RPMI7951 (cell line): ENCODE results near the gene NME3. TPM values are rescaled to one million over a fixed set of nuclear protein-coding genes. Genes with fewer than 3 reads are reported as not detected.

Experiments used
- DNase-seq: peaks from one replicate; pipeline ENCODE4 v3.0.0-alpha.2; 2012; ENCODE audit warnings: low read depth
- total RNA-seq: library from RNA; depleted of rRNA; stranded (reverse); fragments of >200 nt; shearing (Covaris generic); gene quantifications from 2 replicates; pipeline ENCODE4 v1.2.3, GENCODE V29; 2014

The NME3 gene
- total RNA-seq, 1 experiment from 2014 or later: 50.2 TPM

DNA sequence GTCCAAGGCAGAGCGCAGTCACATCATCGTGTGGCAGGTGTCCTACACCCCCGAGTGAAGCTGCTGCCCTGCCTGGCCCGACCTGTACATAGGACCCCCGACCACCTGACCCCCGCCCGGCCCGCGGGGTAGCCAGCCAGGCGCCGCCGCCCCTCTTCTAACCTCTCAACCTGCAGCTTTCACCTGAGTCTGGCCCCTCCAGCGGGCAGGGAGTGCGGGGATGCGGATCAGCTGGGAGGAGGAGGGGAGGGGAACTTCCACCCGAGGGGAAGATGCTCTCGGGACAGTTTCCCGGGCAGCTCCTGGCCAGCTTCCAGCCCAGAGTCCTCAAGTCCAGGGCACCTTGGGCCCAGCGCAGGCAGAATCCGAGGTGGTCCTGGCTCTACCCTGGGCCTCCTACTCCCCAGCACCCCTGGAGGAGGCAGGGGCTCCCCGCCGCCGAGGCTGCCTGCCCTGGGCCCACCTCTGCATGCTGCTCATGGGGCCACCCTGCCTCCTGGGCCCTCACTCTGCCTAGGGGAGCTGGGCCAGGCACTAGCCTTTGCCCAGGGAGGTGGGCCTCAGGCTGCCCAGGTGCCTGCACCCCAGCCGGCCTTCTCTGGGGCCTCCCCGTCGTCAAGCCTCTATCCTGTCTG, 2.5 kb downstream of the NME3 start:
- DNase-seq: no peak

DNA sequence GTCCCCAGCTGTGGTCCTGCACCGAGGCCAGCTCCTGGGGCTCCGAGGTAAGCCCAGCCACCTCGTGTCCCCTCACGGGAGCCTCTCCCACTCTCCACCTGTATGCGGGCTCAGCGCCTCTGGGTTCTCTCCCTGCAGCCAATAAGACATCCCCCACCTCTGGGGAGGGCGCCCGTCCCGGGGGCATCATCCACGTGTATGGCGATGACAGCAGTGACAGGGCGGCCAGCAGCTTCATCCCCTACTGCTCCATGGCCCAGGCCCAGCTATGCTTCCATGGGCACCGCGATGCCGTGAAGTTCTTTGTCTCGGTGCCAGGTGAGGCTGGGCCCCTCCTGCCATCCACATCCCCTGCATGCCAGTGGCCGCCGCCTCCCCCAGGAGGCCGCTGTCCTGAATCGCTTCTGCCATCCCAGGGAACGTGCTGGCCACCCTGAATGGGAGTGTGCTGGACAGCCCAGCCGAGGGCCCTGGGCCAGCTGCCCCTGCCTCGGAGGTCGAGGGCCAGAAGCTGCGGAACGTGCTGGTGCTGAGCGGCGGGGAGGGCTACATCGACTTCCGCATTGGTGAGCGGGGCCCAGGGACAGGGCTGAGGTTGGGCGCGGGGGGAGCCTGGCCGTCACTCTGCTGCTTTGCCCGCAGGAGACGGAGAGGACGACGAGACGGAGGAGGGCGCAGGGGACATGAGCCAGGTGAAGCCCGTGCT, 3.1 kb downstream of the NME3 start:
- no peak for DNase-seq

DNA sequence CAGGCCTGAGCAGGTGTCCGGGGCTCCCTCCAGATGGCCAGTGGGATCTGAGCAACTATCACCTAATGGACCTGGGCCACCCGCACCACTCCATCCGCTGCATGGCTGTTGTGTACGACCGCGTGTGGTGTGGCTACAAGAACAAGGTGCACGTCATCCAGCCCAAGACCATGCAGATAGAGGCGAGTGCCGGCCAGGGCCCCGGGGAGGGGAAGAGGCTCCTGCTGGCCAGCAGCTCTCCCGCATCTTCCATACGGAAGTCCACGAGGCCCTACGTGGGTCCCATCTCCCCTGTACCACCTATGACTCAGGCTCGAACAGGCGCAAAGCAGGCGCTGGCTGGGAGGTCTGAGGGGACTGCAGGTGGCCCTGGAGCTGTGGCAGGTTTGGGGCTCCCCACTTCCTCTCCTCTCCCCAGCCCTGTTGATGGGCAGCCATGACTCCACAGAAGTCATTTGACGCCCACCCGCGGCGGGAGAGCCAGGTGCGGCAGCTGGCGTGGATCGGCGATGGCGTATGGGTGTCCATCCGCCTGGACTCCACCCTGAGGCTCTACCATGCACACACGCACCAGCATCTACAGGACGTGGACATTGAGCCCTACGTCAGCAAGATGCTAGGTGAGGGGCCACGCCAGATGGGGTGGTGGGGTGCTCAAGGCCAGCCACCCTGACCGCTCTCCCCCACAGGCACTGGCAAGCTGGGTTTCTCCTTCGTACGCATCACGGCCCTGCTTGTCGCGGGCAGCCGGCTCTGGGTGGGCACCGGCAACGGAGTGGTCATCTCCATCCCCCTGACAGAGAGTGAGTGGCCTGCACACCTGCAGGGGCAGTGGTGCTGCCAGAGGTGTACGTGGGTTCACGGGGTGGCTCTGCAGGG, 4.0 kb downstream of the NME3 start:
- DNase-seq: no peak

DNA sequence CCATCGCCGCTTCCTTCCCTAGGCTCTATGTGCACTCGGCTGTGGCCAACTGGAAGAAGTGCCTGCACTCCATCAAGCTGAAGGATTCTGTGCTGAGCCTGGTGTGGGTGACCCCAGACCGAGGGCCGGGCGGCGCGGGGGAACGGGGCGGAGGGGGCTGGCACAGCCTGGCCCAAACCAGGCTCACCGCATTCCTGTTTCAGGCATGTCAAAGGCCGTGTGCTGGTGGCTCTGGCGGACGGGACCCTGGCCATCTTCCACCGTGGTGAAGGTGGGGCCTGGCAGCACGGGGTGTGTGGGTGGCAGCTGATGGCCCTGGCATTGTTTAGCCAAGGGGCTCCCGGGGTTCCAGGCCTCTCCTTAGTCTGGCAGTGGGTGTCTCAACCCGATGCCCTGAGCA, 4.6 kb downstream of the NME3 start:
- DNase-seq: no peak

DNA sequence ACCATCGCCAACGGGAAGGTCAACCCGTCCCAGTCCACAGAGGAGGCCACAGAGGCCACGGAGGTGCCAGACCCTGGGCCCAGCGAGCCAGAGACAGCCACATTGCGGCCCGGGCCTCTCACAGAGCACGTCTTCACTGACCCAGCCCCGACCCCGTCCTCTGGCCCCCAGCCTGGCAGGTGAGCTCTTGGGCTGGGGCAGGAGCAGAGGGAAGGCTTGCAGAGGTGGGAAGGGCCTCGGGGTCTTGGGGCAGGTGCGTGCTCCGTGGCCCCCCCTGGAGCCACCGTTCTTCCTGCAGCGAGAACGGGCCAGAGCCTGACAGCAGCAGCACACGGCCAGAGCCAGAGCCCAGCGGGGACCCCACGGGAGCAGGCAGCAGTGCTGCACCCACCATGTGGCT, 5.1 kb downstream of the NME3 start:
- no peak for DNase-seq

DNA sequence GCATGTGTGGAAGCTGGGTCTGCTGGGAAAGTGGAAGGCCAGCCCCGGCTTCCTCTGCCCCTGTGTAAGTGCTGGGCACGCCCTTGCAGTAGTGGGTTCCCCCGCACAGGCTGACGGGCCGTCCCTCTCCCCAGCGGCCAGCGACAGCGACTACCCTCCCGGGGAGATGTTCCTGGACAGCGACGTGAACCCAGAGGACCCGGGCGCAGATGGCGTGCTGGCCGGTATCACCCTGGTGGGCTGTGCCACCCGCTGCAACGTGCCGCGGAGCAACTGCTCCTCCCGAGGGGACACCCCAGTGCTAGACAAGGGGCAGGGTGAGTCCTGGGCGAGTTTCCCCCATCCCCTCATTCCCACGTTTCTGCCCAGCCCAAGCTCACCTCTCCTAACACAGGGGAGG, 5.5 kb downstream of the NME3 start:
- no peak for DNase-seq

DNA sequence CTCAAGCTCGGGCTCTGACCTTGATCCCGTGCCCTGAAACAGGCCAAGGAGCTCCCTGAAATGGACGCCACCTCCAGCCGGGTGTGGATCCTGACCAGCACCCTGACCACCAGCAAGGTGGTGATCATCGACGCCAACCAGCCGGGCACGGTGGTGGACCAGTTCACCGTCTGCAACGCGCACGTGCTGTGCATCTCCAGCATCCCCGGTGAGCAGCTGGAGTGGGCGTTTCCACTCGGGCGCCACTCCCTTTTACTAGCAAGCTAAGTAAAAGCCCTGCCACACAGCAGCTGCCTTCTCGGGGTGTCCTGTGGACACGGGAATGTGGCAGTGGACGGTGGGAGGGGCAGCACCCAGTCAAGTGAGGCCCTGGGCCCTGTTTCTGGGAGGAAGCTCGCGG, 6.4 kb downstream of the NME3 start:
- no peak for DNase-seq

DNA sequence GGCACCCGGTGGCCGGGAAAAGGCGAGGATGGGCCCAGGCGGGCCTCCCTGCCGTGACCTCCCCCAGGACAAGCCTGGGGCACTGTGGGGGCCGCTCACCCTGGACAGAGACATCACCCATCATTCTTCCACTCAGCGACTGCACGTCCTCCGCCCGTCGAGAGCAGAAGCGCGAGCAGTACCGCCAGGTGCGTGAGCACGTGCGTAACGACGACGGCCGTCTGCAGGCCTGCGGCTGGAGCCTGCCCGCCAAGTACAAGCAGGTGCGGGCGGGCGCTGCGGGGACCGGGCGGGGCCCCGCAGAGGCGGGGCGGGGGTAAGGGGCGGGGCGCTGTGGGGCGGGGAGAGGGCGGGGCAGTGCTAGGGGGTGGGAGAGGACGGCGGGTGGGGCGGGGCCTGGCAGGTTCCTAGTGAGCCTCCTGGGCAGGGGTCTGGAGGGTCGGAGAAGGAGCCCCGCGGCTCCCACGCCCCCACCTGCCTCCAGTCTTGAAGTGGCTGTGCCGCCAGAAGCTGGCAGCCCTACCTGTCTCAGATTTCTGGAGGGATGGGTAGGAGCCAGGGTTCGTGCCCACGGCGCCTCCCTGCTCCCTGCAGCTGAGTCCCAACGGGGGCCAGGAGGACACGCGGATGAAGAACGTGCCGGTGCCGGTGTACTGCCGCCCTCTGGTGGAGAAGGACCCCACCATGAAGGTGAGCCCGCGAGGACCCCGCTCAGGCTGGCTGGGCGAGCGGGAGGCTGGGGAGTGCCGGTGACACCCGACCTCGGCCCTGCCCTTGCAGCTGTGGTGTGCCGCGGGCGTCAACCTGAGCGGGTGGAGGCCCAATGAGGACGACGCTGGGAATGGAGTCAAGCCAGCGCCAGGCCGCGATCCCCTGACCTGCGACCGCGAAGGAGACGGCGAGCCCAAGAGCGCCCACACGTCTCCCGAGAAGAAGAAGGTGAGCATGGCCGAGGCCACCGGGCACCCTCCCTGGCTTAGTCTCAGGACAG, 7.5 kb downstream of the NME3 start:
- DNase-seq: no peak

DNA sequence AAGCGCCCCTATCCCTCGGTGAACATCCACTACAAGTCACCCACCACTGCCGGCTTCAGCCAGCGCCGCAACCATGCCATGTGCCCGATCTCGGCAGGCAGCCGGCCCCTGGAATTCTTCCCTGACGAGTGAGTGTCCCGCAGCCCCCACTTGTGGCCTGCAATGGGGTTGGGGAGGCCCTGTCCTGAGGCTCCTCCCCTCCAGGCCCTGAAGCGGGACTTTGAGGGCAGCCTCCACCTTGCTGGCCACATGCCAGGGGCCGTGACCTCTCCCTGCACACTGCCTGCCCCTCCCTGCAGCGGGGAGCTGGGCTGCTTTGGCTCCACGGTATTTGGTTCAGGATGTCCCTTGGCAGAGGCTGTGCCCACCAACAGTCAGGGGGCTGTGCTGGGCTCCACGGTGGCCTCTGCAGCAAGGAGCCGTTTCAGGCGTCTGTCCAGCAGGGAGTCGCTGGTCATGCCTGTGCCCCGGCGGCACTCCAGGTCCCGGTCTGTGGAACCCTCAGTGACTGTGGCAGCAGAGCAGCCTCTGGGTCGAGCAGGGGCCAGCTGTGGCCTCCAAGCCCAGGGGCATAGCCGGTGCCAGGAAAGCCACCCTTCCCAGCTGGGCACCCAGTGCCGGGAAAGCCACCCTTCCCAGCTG, 8.3 kb downstream of the NME3 start:
- DNase-seq: no peak

DNA sequence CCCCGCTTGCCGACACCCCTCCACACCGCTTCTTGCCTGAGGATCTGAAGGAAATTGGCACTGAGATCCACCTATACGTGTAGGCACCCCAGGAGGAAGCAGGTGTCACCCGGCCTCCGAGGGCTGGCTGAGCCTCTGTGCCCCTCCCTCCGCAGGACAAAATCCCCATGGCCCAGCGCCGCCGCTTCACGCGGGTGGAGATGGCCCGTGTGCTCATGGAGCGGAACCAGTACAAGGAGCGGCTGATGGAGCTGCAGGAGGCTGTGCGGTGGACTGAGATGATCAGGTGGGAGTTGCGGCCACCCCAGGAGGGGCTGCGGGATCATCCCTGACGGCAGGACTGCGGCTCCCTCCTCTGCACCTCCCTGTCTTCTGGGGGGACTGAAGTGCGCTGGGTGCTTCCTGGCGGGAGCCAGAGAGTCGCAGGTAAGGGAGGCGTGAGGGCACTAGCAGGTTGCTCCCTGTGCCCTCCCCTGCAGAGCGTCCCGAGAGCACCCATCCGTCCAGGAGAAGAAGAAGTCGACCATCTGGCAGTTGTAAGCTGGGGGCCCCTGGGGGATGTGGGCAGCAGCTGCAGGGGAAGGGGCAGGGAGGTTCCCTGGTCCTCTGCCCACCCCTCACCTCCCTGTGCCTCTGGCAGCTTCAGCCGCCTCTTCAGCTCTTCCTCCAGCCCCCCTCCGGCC, 9.0 kb downstream of the NME3 start:
- no peak for DNase-seq

DNA sequence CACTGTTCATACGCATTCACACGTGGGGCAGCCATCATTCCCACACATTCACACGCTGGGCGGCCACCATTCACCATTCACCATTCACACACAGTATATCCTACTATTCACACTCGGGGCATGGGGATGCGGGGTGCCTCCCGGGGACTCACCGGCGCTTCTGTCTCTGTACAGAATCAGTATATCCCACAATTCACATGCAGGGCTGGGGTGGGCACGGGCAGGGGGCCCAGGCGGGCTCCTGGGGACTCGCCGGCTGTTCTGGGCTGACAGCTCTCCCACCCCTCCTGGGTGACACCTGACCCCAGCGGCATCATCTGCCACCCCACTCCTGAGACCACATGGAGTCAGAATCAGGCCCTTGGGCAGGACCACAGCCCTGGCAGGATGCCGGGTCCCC, 9.6 kb downstream of the NME3 start:
- no peak for DNase-seq

DNA sequence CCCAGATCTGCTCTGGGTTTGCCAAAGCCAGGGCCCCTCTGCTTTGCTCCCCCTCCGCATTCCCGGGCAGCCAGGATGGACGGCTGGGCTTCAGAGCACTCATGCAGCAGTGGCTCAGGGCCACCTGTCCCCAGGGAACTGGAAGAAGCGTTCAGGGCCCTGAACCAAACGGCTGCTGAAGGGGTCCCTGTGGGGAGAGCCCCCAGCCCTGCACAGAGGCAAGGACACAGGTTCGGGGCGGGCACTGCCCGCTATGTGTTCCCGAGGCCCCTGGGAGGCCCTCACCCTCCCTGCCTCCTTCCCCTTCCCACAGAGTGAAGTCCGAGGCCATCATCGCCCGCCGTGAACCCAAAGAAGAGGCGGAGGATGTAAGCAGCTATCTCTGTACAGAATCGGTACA, 10.4 kb downstream of the NME3 start:
- DNase-seq: no peak

DNA sequence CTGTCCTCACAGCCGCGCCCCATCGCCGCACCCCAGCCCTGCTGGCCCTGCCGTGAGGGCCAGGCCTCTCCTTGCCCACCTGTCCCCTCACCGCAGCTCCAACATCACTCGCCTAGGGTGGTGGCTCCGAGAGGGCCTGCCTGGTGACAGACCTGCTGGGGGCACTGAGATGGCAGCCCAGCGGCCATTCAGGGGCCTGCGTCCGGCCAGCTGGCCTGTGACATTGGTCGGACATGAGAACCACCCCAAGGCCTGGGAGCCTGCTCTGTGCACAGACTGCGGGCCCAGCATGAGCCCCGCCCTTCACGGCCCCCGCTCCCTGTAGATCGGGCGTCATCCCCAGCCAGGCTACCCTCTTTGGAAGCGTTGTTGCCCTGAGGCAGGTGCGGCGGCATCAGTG, 11.8 kb downstream of the NME3 start:
- DNase-seq: no peak

DNA sequence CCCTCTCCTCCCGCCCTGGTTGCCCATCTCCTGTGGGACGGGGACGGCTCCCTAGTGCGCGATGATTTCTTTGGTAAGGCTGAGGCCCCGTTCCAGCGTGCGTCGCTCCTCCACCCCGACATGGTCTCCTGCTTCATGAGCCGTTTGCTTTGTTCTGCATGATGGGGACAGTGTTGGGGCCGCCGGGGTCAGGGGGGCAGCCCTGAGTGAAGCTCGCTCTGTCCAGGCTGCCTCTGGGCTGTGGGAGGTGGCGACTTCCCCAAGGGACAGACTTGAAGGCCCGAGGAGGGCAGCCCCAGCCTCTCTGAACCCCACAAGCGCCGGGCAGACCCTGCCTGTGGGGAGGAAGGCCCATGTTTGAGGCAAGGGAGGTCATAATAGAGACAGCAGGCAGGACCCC, 12.4 kb downstream of the NME3 start:
- DNase-seq: no peak

DNA sequence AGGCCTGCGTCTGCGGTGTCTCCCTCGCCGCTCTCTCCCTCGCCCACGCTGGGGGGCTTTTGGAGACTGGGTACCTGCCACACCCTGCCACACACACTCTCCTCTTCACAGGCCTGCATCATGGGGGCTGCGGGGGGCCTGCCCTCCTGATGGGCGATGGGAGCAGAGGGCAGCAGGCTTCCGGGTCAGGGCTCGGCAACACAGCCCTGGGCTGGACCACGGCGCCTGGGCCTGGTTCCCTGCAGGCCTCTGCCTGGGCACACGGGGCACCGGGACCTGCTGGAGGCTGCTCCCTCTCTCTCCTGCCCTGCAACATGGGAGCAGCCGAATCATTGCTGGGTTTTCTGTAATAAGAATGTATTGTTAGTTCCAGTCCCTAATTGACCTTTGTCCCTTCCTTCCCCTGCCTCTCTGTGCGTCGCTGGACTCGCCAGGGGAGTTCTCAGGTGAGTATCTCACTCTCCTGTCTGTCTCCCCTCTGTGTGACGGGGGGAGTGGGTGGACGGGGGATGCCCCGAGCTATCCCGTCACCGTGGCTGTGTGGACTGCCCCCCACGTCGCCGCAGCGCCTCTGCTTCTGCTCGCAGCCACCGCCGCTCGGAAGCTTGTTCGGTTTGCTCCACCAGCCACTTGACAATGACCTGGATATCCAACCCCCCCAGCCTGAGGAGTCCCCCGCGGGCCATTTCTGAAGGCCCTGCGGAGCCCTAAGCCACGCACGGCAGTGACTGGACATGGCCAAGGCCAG, 13.5 kb downstream of the NME3 start:
- no peak for DNase-seq

DNA sequence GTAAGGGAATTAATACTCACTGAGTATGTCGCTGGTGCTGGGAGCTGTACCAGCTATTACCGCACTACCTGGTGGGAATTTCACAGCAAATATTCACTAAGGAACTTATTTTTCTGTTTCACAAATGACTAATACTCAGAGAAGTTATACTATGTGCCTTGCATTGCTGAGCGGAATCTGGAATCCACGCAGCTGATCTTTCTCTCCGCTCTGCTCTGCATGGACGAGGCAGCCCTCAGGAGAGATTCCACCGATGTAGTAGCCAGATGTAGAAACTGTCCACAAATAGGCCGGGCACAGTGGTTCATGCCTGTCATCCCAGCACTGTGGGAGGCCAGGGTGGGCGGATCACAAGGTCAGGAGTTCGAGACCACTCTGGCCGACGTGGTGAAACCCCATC, 17.1 kb downstream of the NME3 start:
- DNase-seq: no peak

DNA sequence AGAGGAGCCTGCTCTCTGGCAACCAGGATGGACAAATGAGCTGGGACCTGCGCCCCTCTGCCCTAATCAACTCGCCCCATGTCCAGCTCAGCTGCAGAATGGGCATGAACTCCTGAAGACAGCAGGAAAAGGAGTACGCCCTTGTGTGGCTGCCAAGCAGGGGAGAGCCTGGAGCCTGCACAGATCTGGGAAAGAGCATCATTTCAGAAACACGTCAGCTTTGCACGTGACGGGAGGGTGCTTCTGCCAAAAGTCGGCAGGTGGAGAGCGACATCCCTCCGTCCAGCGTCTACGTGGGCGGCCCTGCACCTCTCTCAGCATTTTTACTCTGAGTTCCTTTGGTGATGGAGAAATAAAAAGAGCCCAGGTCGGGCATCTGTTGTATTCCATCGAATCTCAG, 18.5 kb downstream of the NME3 start:
- DNase-seq: no peak

DNA sequence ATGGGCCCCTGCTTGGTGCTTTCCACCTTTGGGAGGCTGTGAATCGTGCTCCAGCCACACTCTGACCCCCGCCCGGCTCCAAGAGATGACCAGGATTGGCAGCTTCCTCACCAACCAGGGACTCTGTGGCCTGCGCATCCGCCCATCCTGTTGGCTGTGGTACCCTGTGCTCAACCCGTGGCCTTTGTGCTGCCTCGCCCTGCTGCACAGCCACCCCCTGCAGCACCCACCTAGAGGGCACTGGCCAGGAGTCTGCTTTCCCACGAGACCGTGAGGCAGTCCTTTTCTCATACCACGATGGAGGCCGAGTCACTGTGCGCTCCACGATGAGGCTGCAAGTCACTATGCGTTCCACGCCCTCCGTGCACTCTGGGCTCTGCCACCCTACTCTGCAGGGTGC, 19.4 kb downstream of the NME3 start:
- no peak for DNase-seq

DNA sequence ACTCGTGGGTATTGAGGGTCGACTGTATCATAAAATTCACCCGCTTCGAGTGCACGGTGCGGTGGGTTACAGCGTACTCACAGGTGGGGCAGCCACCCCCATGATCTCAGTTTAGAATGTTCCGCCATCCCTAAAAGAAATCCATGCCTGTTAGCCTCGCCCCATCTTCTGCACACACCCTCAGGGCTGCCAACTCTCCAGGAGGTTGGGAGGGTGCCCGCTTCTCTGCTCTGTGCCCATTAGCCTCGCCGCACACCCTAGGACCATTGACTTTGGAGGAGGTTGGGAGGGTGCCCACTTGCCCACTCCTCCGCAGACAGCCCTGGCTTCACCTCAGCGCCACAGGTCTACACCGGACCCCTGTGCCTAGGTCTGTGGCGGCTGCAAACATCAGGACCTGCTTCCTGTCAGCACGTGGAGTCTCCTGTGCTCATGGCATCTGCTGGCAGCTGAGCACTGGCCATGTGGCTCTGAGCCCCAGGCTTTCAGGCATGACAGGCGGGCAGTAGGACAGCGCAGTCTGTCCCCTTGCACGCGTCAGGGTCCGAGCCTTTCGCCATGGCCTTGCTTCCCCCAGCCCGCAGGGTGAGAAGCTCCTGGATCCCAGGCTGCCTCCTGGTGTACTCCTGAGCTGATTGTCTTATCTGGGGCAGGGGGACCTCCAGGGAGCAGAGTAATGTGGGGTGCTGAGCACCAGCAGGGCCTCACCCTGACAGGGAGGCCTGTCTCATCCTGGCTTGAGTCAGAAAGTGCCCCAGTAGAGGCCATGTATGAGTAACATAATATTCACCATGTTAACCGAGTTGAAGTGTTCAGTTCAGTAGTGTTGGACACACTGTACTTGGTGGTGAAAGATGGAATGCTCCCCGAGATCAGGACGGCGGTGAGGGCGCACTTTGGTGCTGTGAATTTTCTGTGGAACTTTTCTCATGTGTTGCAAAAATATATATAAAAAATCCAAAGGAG, 21.9 kb downstream of the NME3 start:
- DNase-seq: no peak
